H9 (cell line): ENCODE data around the gene C10orf143. TPM values are rescaled to one million over a fixed set of nuclear protein-coding genes. Genes with fewer than 3 reads are reported as not detected.
A peak's percentile ranks its signal among the peaks of the same experiment; 100 is the strongest.

Experiments
- DNase-seq: peaks from one replicate; pipeline ENCODE4 v3.0.0-alpha.2; 2017
- H2AFZ ChIP-seq: one replicate; pipeline ENCODE4 v1.6.1; 2013; ENCODE audit warnings: mild to moderate bottlenecking, low read length, control low read depth, moderate library complexity
- H2AK5ac ChIP-seq: 2 replicates; pipeline ENCODE4 v1.6.1; 2013; ENCODE audit warnings: low read length, control low read depth, mixed read lengths; ENCODE audit not compliant: insufficient read length
- H2BK120ac ChIP-seq: one replicate; pipeline ENCODE4 v1.6.1; 2013; ENCODE audit warnings: low read depth, mild to moderate bottlenecking, low read length, control low read depth, inconsistent platforms; ENCODE audit not compliant: poor library complexity, severe bottlenecking
- H2BK12ac ChIP-seq: 2 replicates; pipeline ENCODE4 v1.6.1; 2013; ENCODE audit warnings: low read length, control low read depth, mixed read lengths, low read depth; ENCODE audit not compliant: insufficient read length
- H2BK15ac ChIP-seq: 2 replicates; pipeline ENCODE4 v1.6.1; 2013; ENCODE audit warnings: low read depth, low read length, control low read depth
- H2BK20ac ChIP-seq: one replicate; pipeline ENCODE4 v1.6.1; 2013; ENCODE audit warnings: low read depth, mild to moderate bottlenecking, low read length, control low read depth, inconsistent platforms; ENCODE audit not compliant: poor library complexity, severe bottlenecking
- H2BK5ac ChIP-seq: 2 replicates; pipeline ENCODE4 v1.6.1; 2013; ENCODE audit warnings: low read length, control low read depth, mixed read lengths; ENCODE audit not compliant: insufficient read length
- H3K14ac ChIP-seq: 2 replicates; pipeline ENCODE4 v1.6.1; 2013; ENCODE audit warnings: low read length, control low read depth; ENCODE audit not compliant: insufficient read depth
- H3K18ac ChIP-seq: 2 replicates; pipeline ENCODE4 v1.6.1; 2013; ENCODE audit warnings: low read depth, mild to moderate bottlenecking, mixed read lengths, low read length, control low read depth; ENCODE audit not compliant: insufficient read length
- H3K23ac ChIP-seq: 2 replicates; pipeline ENCODE4 v1.6.1; 2013; ENCODE audit warnings: low read length, control low read depth, mixed read lengths, low read depth; ENCODE audit not compliant: insufficient read length
- H3K23me2 ChIP-seq: 2 replicates; pipeline ENCODE4 v1.6.1; 2013; ENCODE audit warnings: low read depth, mild to moderate bottlenecking, mixed read lengths, low read length, control low read depth; ENCODE audit not compliant: insufficient read length, poor library complexity, severe bottlenecking
- H3K27ac ChIP-seq: 2 replicates; pipeline ENCODE4 v1.5.1; 2013; ENCODE audit warnings: low read length, control low read depth, mixed read lengths, low read depth; ENCODE audit not compliant: insufficient read length
- H3K27me3 ChIP-seq: 2 replicates; pipeline ENCODE4 v1.6.1; 2013; ENCODE audit warnings: low read length, control low read depth, inconsistent platforms; ENCODE audit not compliant: insufficient read depth
- H3K4ac ChIP-seq: 2 replicates; pipeline ENCODE4 v1.6.1; 2013; ENCODE audit warnings: low read depth, mild to moderate bottlenecking, control low read depth, inconsistent platforms, low read length, moderate library complexity
- H3K4me1 ChIP-seq: 2 replicates; pipeline ENCODE4 v1.6.1; 2013; ENCODE audit warnings: low read length, control low read depth, inconsistent platforms; ENCODE audit not compliant: insufficient read depth
- H3K4me2 ChIP-seq: 2 replicates; pipeline ENCODE4 v1.6.1; 2013; ENCODE audit warnings: low read length, control low read depth, mixed read lengths; ENCODE audit not compliant: insufficient read length, insufficient read depth
- H3K56ac ChIP-seq: 2 replicates; pipeline ENCODE4 v1.6.1; 2013; ENCODE audit warnings: low read depth, mild to moderate bottlenecking, mixed read lengths, low read length, control low read depth; ENCODE audit not compliant: insufficient read length
- H3K79me1 ChIP-seq: 2 replicates; pipeline ENCODE4 v1.6.1; 2013; ENCODE audit warnings: low read depth, mild to moderate bottlenecking, moderate library complexity, low read length, control low read depth, inconsistent platforms; ENCODE audit not compliant: insufficient read depth, poor library complexity, severe bottlenecking
- H3K79me2 ChIP-seq: 2 replicates; pipeline ENCODE4 v1.6.1; 2013; ENCODE audit warnings: low read length, control low read depth, inconsistent platforms; ENCODE audit not compliant: insufficient read depth
- H3K9ac ChIP-seq: 2 replicates; pipeline ENCODE4 v1.6.1; 2013; ENCODE audit warnings: low read length, control low read depth, mixed read lengths; ENCODE audit not compliant: insufficient read length; ENCODE audit errors: extremely low read depth
- H3K9me3 ChIP-seq: one replicate; pipeline ENCODE4 v1.6.1; 2013; ENCODE audit warnings: low read depth, low read length, inconsistent platforms; ENCODE audit not compliant: control insufficient read depth
- H3T11ph ChIP-seq: one replicate; pipeline ENCODE4 v1.6.1; 2013; ENCODE audit warnings: mild to moderate bottlenecking, low read length, control low read depth, inconsistent platforms
- H4K20me1 ChIP-seq: one replicate; pipeline ENCODE4 v1.6.1; 2013; ENCODE audit not compliant: control insufficient read depth, insufficient read length, insufficient read depth
- H4K5ac ChIP-seq: 2 replicates; pipeline ENCODE4 v1.6.1; 2013; ENCODE audit warnings: low read depth, mild to moderate bottlenecking, mixed read lengths, low read length, control low read depth; ENCODE audit not compliant: insufficient read length
- H4K8ac ChIP-seq: replicated peaks from 2 replicates; pipeline ENCODE4 v1.6.1; 2013; ENCODE audit warnings: low read length, control low read depth, mixed read lengths, low read depth; ENCODE audit not compliant: insufficient read length
- H4K91ac ChIP-seq: 2 replicates; pipeline ENCODE4 v1.6.1; 2013; ENCODE audit warnings: low read depth, mild to moderate bottlenecking, moderate library complexity, mixed read lengths, low read length, control low read depth; ENCODE audit not compliant: insufficient read length
- H3K27ac Mint-ChIP-seq, 3 experiments: 2 replicates in 2 of 3; 3 replicates in 1 of 3; pipeline ENCODE4 v1.8.0; 2020 to 2021; ENCODE audit warnings: mixed read lengths in 3 of 3, mild to moderate bottlenecking in 1 of 3, moderate library complexity in 1 of 3
- H3K27me3 Mint-ChIP-seq: 2 replicates; pipeline ENCODE4 v1.8.0; 2021; ENCODE audit warnings: low read depth, mild to moderate bottlenecking, moderate library complexity, mixed read lengths
- H3K36me3 Mint-ChIP-seq, 3 experiments: 2 replicates in 2 of 3; 3 replicates in 1 of 3; pipeline ENCODE4 v1.8.0; 2020 to 2021; ENCODE audit warnings: low read depth in 3 of 3, mixed read lengths in 3 of 3; ENCODE audit not compliant: insufficient read depth in 1 of 3
- H3K4me1 Mint-ChIP-seq, 2 experiments: 2 replicates each; pipeline ENCODE4 v1.8.0; 2020; ENCODE audit warnings: mixed read lengths in 2 of 2
- H3K4me3 Mint-ChIP-seq, 2 experiments: 2 replicates in 1 of 2; 3 replicates in 1 of 2; pipeline ENCODE4 v1.8.0; 2020 to 2021; ENCODE audit warnings: mild to moderate bottlenecking in 2 of 2, mixed read lengths in 2 of 2, moderate library complexity in 1 of 2
- H3K9me3 Mint-ChIP-seq, 2 experiments: 2 replicates in 1 of 2; 3 replicates in 1 of 2; pipeline ENCODE4 v1.8.0; 2020; ENCODE audit warnings: mild to moderate bottlenecking in 2 of 2, mixed read lengths in 2 of 2, moderate library complexity in 1 of 2
- WGBS: extraction: QIAGEN DNeasy Blood & Tissue Kit; methylation state at CpG from one replicate; pipeline ENCODE4 v1.1.7; 2013; ENCODE audit warnings: missing lambda C conversion rate, low lambda C conversion rate, mixed read lengths; ENCODE audit not compliant: insufficient read length; ENCODE audit errors: extremely low coverage; 5-methylcytosine and 5-hydroxymethylcytosine counted together
- total RNA-seq: library from RNA; stranded (reverse); gene quantifications from 2 replicates; pipeline ENCODE4 v1.2.1, GENCODE V29; 2021
- TF ChIP-seq, protein P1 (sequence below): fragments of 200-600 bp; sonication (generic); conservative IDR thresholded peaks from 3 replicates; pipeline ENCODE4 v1.8.0; 2021; ENCODE audit warnings: antibody characterized with exemption, mild to moderate bottlenecking

The C10orf143 gene
- total RNA-seq, 1 experiment from 2014 or later, result 0.94 TPM

DNA sequence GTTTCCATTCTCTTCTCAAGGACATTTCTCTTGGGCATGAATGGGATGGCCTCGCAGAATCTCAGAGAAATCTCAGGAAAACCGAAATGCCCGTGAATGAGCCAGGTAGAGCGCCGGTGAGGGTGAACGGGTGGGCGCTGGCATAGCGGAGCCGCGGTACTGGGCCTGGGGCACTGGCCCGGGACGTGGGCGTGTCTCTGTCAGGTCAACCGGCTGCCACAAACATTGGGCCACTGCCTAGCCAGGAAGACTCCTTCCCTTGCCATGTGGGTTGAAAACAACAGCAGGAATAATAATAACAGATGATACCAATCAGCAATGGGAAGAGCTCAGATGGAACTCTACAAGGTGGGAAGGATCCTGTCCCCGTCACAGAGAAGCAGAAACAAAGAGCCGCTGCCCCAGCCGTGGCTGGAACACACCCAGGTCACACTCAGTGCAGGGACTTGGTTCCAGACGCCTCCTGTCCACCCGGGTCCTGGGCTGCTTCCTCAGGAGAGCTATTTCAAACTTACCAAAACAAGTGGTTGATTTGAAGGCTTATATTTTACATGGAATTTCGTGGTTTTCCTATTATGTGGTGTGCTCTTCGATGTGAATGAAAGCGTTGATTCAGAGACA, 95.4 kb downstream of the C10orf143 start:
- H3K27ac ChIP-seq, result no peak overlapping the region
- no peak overlapping the region for H2BK15ac ChIP-seq
- no peak overlapping the region for H3K14ac ChIP-seq
- no peak overlapping the region for H4K91ac ChIP-seq
- no peaks in the 10 kb centered on the region for H3K9me3 ChIP-seq
- Mint-ChIP-seq H3K36me3 (no peaks in the 10 kb centered on the region), H3K9me3 (no peaks in the 10 kb centered on the region), H3K4me3 (no peak overlapping the region), H3K4me1 (peaks cover 0 to 2% of the 10 kb centered on the region in 2 experiments; a peak in 1 of 4 replicates), H3K27me3 (peaks cover 3% of the 10 kb centered on the region), H3K27ac (peak overlapping the region in 1 of 3 experiments; percentile 27; a peak in 1 of 7 replicates)
- no CpG with 5 or more reads among the region's 22 CpGs for WGBS
- no peak overlapping the region for H3K18ac ChIP-seq
- H4K5ac ChIP-seq, result no peak overlapping the region
- H3K79me2 ChIP-seq, result no peaks in the 10 kb centered on the region
- no peak overlapping the region for H3K4me2 ChIP-seq
- H3K4me1 ChIP-seq, result no peaks in the 10 kb centered on the region
- TF ChIP-seq, protein P1, sequence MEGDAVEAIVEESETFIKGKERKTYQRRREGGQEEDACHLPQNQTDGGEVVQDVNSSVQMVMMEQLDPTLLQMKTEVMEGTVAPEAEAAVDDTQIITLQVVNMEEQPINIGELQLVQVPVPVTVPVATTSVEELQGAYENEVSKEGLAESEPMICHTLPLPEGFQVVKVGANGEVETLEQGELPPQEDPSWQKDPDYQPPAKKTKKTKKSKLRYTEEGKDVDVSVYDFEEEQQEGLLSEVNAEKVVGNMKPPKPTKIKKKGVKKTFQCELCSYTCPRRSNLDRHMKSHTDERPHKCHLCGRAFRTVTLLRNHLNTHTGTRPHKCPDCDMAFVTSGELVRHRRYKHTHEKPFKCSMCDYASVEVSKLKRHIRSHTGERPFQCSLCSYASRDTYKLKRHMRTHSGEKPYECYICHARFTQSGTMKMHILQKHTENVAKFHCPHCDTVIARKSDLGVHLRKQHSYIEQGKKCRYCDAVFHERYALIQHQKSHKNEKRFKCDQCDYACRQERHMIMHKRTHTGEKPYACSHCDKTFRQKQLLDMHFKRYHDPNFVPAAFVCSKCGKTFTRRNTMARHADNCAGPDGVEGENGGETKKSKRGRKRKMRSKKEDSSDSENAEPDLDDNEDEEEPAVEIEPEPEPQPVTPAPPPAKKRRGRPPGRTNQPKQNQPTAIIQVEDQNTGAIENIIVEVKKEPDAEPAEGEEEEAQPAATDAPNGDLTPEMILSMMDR, result no peak
- H2AK5ac ChIP-seq, result no peak overlapping the region
- no peak overlapping the region for H2AFZ ChIP-seq
- no peaks in the 10 kb centered on the region for H3K23me2 ChIP-seq
- no peaks in the 10 kb centered on the region for H4K20me1 ChIP-seq
- H2BK12ac ChIP-seq, result no peak overlapping the region
- no peak overlapping the region for H2BK5ac ChIP-seq
- no peaks in the 10 kb centered on the region for H3K27me3 ChIP-seq
- no peak overlapping the region for H4K8ac ChIP-seq
- no peak overlapping the region for H3T11ph ChIP-seq
- no peak overlapping the region for H3K56ac ChIP-seq
- no peaks in the 10 kb centered on the region for H3K79me1 ChIP-seq
- H3K9ac ChIP-seq, result no peak overlapping the region
- H3K4ac ChIP-seq, result no peak overlapping the region
- H2BK20ac ChIP-seq, result no peak overlapping the region
- no peak overlapping the region for H3K23ac ChIP-seq
- DNase-seq, result no peak
- H2BK120ac ChIP-seq, result no peak overlapping the region
